ENCODE measurements around the gene CLK1. TPM values are rescaled to one million over a fixed set of nuclear protein-coding genes. Genes with fewer than 3 reads are reported as not detected.
A peak's percentile ranks its signal among the peaks of the same experiment; 100 is the strongest.

The CLK1 gene
- total RNA-seq, 1 donor from 2014 or later = 46.2 TPM

GRCh38 chr2:200909958-200910357 lies 45.5 kb upstream of the CLK1 start:
- DNase-seq (ENCODE audit: low read depth) (no peak), FAIRE-seq (no peak)
- H3K27me3 ChIP-seq (ENCODE audit: insufficient read depth, low read length) = no peaks in the 10 kb centered on the region
- H3K9me3 ChIP-seq (ENCODE audit: insufficient read depth, low read depth, low read length) = no peaks in the 10 kb centered on the region
- Mint-ChIP-seq H3K27ac (ENCODE audit: unreplicated experiment) (no peak overlapping the region), H3K4me1 (ENCODE audit: low read depth, unreplicated experiment) (peaks cover 9% of the 10 kb centered on the region), H3K36me3 (ENCODE audit: low read depth, unreplicated experiment) (peaks cover 7% of the 10 kb centered on the region), H3K9me3 (ENCODE audit: unreplicated experiment) (no peaks in the 10 kb centered on the region), H3K27me3 (ENCODE audit: low read depth, unreplicated experiment) (no peaks in the 10 kb centered on the region), H3K4me3 (ENCODE audit: unreplicated experiment) (no peak overlapping the region)
- H4K20me1 ChIP-seq (ENCODE audit: insufficient read depth, low read length) = no peaks in the 10 kb centered on the region
- no peaks in the 10 kb centered on the region for H3K79me2 ChIP-seq (ENCODE audit: insufficient read depth, low read length)
- H3K4me1 ChIP-seq (ENCODE audit: insufficient read depth, low read length) = no peaks in the 10 kb centered on the region
- H3K4me2 ChIP-seq (ENCODE audit: low read length) = no peak overlapping the region
- no peak overlapping the region for H3K27ac ChIP-seq (ENCODE audit: low read depth, low read length)
- H3K9ac ChIP-seq (ENCODE audit: low read length) = no peak overlapping the region
- TF ChIP-seq EZH2 (IDR thresholded peaks at IDR 0.05; ENCODE audit: insufficient read depth, low read length) (no peak), CTCF (IDR thresholded peaks at IDR 0.05; ENCODE audit: insufficient read depth, low read depth, low read length) (no peak)
- no peak overlapping the region for H2AFZ ChIP-seq (ENCODE audit: low read depth, low read length)
- no peak overlapping the region for H3K4me3 ChIP-seq (ENCODE audit: insufficient read depth, low read depth, low read length)
- H3K36me3 ChIP-seq (ENCODE audit: insufficient read depth, low read length) = peaks cover 33% of the 10 kb centered on the region

GRCh38 chr2:200905618-200906296 lies 41.3 kb upstream of the CLK1 start:
- no peaks in the 10 kb centered on the region for H3K36me3 Mint-ChIP-seq (ENCODE audit: low read depth, unreplicated experiment)
- no peak overlapping the region for H3K9ac ChIP-seq (ENCODE audit: low read length)
- H2AFZ ChIP-seq (ENCODE audit: low read depth, low read length) = no peak overlapping the region
- no peaks in the 10 kb centered on the region for H3K9me3 ChIP-seq (ENCODE audit: insufficient read depth, low read depth, low read length)
- H3K4me1 ChIP-seq (ENCODE audit: insufficient read depth, low read length) = no peaks in the 10 kb centered on the region
- no peak overlapping the region for H3K4me2 ChIP-seq (ENCODE audit: low read length)
- no peak overlapping the region for H3K4me3 ChIP-seq (ENCODE audit: insufficient read depth, low read depth, low read length)
- no peak for FAIRE-seq
- no peaks in the 10 kb centered on the region for H3K27me3 Mint-ChIP-seq (ENCODE audit: low read depth, unreplicated experiment)
- H4K20me1 ChIP-seq (ENCODE audit: insufficient read depth, low read length) = no peaks in the 10 kb centered on the region
- peaks cover 18% of the 10 kb centered on the region for H3K36me3 ChIP-seq (ENCODE audit: insufficient read depth, low read length)
- H3K27ac Mint-ChIP-seq (ENCODE audit: unreplicated experiment) = no peak overlapping the region
- no peaks in the 10 kb centered on the region for H3K9me3 Mint-ChIP-seq (ENCODE audit: unreplicated experiment)
- no peak overlapping the region for H3K27ac ChIP-seq (ENCODE audit: low read depth, low read length)
- peak; percentile 37 for DNase-seq (ENCODE audit: low read depth)
- TF ChIP-seq EZH2 (IDR thresholded peaks at IDR 0.05; ENCODE audit: insufficient read depth, low read length) = no peak
- peak; percentile 76 for TF ChIP-seq CTCF (IDR thresholded peaks at IDR 0.05; ENCODE audit: insufficient read depth, low read depth, low read length)
- no peak overlapping the region for H3K4me3 Mint-ChIP-seq (ENCODE audit: unreplicated experiment)
- no peaks in the 10 kb centered on the region for H3K4me1 Mint-ChIP-seq (ENCODE audit: low read depth, unreplicated experiment)
- H3K79me2 ChIP-seq (ENCODE audit: insufficient read depth, low read length) = no peaks in the 10 kb centered on the region
- no peaks in the 10 kb centered on the region for H3K27me3 ChIP-seq (ENCODE audit: insufficient read depth, low read length)

- H3K27me3 Mint-ChIP-seq (ENCODE audit: low read depth, unreplicated experiment) = no peaks in the 10 kb centered on the region
- H3K9me3 ChIP-seq (ENCODE audit: insufficient read depth, low read depth, low read length) = no peaks in the 10 kb centered on the region
- H2AFZ ChIP-seq (ENCODE audit: low read depth, low read length) = no peak overlapping the region
- TF ChIP-seq CTCF (IDR thresholded peaks at IDR 0.05; ENCODE audit: insufficient read depth, low read depth, low read length) = peak; percentile 93
- TF ChIP-seq EZH2 (IDR thresholded peaks at IDR 0.05; ENCODE audit: insufficient read depth, low read length) = no peak
- H3K36me3 Mint-ChIP-seq (ENCODE audit: low read depth, unreplicated experiment) = no peaks in the 10 kb centered on the region
- no peaks in the 10 kb centered on the region for H3K4me1 Mint-ChIP-seq (ENCODE audit: low read depth, unreplicated experiment)
- no peak overlapping the region for H3K9ac ChIP-seq (ENCODE audit: low read length)
- H3K27me3 ChIP-seq (ENCODE audit: insufficient read depth, low read length) = no peaks in the 10 kb centered on the region
- no peak overlapping the region for H3K4me3 ChIP-seq (ENCODE audit: insufficient read depth, low read depth, low read length)
- H3K36me3 ChIP-seq (ENCODE audit: insufficient read depth, low read length) = peaks cover 36% of the 10 kb centered on the region
- H4K20me1 ChIP-seq (ENCODE audit: insufficient read depth, low read length) = no peaks in the 10 kb centered on the region
- H3K79me2 ChIP-seq (ENCODE audit: insufficient read depth, low read length) = no peaks in the 10 kb centered on the region
- H3K27ac Mint-ChIP-seq (ENCODE audit: unreplicated experiment) = no peak overlapping the region
- DNase-seq (ENCODE audit: low read depth) (peak; percentile 72), FAIRE-seq (no peak)
- H3K4me1 ChIP-seq (ENCODE audit: insufficient read depth, low read length) = no peaks in the 10 kb centered on the region
- no peak overlapping the region for H3K4me3 Mint-ChIP-seq (ENCODE audit: unreplicated experiment)
- H3K9me3 Mint-ChIP-seq (ENCODE audit: unreplicated experiment) = no peaks in the 10 kb centered on the region
- H3K27ac ChIP-seq (ENCODE audit: low read depth, low read length) = no peak overlapping the region
- H3K4me2 ChIP-seq (ENCODE audit: low read length) = no peak overlapping the region
Observed at GRCh38 chr2:200901459-200902072, 37.1 kb upstream of the CLK1 start.
